ENCODE measurements around the gene UNC119.

The UNC119 gene

GRCh38 chr17:28572259-28573039 is 20.0 kb upstream of the UNC119 start:
- no peak for DNase-seq

GRCh38 chr17:28571361-28572122 is 19.1 kb upstream of the UNC119 start, which contains the start of gene PIGS:
Gene PIGS (minus strand): TSS chr17:28571524. CDS start chr17:28571496, 28 bp downstream.
- DNase-seq: peak; percentile 94

GRCh38 chr17:28570716-28571360 is 18.4 kb upstream of the UNC119 start:
- DNase-seq: peak; percentile 79

DNA sequence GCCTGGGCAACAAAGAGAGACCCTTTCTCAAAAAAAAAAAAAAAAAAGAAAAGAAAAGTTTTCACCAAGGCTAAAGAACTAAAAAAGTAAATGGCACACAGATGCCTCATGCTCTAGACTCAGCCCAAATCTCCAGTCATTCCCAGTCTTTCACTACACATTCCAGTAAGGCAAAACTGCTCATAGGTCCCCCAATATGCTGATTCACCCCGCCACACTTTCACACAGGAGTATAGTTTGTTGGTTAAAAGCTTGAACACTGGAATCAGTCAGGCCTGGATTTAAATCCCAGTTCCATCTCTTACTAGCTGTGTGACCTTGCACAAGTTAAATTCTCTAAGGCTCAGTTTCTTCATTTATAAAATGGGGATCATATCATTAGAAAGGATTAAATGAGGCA is 17.0 kb upstream of the UNC119 start:
- DNase-seq: no peak

DNA sequence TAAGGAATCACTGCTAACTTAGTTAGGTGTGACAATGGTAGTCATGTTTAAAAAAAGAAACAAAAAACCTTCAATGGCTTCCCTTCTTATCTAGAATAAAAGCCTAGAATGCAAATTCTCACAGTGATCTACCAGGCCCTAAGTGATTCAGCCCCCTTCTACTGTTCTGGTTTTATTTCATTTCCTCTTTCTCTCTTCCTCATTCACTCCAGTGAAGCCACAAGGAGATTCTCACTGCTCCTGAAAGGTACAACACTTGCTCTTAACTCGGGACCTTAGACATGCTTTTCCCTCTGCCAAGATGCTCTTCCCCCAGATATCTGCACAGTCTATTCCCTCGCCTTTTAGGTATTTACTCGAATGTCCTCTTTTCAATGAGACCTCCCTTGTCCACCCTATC is 15.2 kb upstream of the UNC119 start:
- no peak for DNase-seq

- DNase-seq: no peak
These were observed 11.1 kb upstream of the UNC119 start for GRCh38 chr17:28563475-28563874.

GRCh38 chr17:28555022-28555421 is 2.6 kb upstream of the UNC119 start:
- DNase-seq: no peak

DNA sequence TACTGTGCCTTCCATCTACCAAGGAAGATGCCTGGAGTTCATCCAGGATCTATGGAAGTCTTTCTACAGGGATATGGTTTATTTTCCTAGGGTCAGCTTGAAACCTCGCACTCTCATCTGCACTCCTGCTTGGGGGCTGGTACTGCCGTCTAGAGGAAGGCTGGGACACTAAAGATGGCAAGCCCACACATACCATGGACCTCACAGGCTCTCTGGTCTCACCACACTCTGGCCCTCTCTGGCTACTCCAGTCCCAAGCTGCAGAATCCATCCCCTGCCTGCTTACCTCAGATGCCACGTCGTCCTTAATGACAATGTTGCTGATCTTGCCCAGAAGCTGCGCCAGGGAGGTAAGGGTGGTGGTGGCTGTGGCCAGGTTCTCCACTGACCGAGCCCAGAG is 2.1 kb upstream of the UNC119 start:
- DNase-seq: no peak

DNA sequence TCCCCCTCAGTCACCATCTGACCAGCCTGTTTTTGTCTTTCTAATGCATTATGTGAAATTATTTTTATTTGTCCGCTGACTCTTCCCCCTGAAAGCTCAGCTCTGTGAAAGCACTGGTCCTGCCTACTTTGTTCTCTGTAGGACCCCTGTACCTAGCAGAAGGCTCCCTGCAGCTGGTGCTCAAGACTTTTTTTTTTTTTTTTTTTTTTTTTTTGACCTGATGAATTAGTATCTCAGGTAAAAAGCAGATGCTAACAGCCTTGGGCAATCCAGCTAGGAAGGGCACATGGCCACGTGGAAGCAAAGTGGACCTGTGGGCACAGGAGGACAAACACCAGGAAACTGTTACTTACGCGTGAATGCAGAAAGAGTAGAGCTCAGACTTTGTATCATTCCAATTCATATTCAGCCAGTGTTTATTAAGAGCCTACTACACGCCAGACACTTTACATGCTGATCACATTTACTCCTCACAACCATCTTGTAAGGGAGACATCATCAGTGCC is 629 bp upstream of the UNC119 start:
- DNase-seq: no peak

- peak; percentile 24 for DNase-seq
These were observed 826 bp downstream of the UNC119 start for GRCh38 chr17:28551421-28552175.

DNA sequence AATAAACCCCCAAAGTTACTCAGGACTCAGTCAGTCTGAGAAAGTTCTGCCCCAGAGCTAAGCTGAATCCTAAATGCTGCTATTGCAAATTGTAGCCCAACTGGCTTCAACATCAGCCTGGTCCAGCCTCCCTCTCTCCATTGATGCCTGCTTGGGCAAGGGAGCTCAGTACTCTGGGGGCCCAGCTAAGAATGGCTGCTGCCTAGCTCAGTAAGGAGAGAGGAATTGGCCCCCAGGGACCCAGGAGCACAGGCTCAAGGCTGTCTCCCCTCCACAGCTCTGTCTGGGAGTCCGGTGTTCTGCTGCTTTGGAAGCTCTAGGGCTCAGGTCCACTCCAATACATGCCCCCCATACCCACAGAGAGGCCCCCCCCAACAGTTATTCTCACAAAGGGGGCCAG is 1.6 kb downstream of the UNC119 start:
- no peak for DNase-seq

DNA sequence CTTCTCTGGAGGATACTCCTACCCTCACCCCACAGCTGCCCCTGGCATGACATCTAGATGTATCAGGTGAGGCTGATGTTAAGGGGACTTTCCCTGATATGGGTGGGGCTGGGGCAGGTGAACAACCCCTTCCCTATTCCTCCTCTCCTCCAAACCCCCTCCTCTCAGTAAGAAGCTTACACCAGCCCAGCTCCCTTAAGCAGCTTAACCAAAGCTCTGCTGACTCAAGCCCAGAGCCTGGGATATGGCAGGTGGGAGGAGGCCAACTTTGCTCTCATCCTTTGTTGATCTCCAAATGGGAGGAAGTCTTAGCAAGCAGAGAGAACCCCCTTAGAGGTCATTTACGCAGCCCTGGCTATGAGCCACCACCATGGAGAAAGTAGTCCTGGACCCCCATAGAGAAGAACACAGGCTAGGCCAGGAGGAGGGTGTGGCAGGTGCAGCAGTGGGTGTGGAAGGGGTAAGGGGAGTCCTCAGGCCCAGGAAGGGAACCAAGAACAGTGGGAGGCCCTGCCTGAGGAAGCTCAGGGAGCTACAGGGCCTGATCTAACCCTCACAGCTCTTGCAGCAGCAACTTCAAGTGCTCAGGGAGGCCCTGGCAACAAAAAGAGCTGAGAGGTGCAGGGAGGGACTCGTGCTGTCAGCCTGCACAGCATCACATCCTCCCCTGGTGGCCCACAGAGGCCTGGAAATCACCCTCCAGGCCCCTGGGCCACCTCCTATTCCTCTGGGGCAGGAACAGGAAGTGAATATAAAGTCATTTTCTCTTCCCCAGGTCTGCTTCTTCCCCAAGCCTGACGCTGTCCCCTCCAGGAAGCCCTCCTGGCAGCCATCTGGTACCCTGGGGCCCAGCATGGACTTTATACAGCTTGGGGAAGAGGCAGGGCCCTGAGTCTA is 2.9 kb downstream of the UNC119 start:
- DNase-seq: no peak

DNA sequence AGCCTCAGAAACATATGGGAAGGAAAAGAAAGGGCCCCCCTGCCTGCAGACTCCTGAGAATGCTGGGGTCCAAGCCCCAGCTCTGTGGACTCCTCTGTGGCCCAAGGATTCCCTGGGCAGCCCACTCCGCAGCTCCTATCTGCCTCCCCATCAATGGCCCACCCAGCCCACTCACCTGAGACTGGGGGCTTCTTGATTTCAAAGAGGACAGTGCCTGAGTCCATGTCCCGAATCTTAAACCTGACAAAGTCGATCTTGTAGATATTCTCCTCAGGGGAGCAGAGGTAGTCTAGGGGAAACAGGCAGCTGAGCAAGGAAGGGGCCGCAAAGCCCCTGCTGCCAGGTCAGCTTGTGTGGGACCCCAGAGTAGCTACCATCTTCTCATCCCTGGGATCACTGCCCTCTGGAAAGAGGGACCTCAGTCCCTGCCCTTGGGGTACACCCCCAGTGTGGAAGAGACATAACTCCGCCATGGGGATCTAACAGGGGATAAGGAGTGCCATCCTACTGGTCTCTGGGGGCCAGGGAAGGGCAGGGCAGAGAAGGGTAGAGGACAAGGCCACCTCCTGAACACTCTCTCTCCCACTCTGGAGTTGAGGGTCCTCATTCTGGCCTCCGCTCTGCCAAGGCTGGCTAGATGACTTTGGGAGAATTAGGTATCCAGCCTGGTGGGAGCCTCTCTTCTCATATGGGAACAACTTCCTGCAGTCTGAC is 3.9 kb downstream of the UNC119 start:
- DNase-seq: no peak

DNA sequence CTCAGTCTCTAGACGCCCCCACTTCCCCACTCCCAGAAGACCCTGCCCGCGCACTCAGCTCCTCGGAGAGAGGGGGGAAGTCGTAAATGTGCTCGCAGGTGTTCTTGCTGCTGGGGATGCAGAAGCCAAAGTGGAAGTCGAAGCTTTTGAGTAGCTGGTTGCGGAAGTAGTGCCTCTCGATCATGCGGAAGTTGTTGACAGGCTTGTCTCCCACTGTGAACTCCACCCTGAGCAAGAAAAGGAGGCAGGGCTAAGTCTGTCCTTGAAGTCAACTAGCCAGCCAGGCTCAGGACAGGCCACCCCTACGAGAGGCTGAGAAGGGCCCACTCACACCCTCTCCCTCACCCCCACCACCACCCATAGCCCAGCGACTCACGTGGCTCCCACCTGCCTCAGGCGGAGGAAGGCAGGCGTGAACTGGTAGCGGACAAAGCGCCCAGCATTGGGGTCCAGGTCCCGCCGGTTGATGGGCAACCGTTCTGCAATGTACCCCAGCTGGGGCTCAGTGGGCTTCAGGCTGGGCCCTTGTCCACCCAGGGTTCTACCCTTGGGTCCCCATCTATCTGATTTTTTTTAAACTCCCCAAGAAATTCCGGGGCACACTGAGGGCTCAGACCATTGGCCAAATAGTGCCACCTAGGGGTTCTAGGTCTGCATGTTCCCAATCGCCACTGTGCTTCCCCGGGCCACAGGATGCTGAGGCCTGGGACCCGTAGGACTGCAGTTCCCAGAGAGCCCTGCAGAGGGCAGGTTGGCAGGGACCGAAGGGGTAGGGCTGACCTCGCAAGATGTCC is 4.6 kb downstream of the UNC119 start:
- DNase-seq: peak; percentile 20

DNA sequence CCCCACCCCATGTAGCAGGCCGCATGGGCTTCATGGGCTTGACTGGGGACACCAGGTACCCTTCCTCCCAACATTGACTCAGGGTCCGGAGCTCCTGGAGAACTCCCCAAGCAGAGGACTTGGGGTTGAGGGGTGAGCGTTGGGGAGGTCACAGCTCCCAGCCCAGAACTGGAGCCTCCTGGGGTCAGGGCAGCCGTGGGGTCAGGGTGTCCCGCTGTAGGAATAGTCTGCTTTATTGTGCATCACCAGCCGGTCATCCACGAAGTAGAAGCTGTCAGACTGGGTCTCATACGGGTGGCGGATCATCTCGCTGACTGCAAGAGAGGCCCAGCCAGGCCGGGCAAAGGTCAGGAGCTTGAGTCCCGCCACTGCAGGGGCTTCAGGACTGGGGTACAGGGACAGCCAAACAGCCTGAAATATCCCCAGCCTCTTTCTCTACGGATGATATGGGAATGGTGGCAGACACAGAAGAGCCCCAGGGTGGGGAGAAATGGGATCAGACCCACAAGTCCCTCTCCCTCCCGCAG is 5.3 kb downstream of the UNC119 start:
- no peak for DNase-seq

- DNase-seq: no peak
These were observed 6.5 kb downstream of the UNC119 start for GRCh38 chr17:28545787-28546415.

- DNase-seq: no peak
These were observed 7.3 kb downstream of the UNC119 start for GRCh38 chr17:28545141-28545503.

DNA sequence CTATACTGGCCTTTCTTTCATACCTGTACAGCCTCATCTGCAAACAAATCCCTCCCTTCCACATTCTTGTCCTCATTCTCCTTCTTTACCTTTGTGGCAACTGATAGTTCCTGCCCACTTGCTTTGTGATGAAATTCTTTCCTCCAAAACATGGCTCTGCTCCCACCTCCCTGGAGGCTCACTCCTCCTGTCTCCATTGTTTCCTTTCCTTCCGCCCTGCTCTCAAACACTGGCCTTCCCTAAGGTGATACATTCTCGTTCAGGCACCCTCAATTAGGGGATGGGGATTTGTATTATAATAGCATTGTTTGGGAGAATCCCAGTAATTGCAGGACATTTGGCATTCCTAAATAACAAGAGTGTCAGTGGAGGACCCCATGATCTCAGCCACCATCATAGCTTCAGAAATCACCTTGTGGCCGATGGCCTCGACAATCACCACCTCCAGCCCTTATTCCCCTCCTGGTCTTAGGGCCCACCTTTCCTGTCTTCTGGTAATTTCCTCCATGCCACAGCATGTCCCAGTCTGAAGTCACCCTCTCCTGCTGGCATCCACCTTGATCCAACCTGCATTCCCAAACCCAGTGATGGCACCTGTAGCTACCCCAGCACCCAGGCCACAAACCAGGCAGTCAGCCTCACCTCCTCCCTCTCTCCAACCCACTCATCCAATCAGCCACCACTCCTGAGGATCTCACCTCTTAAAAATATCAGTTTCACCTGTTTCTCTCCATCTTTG is 7.9 kb downstream of the UNC119 start:
- no peak for DNase-seq

- no peak for DNase-seq
These were observed 11.0 kb downstream of the UNC119 start for GRCh38 chr17:28541439-28541838.

Data from NCI-H146 (cell line).